Inflammatory macrophage treated with lipopolysaccharide for 1 hour (primary cell): ENCODE data around the gene MIF.
"Not testable (repeated sequence)": the region's sequence is repeated elsewhere in the genome, so short reads cannot be mapped to it uniquely, and the experiment has no call there.

ENCODE experiments used
- DNase-seq, 2 donors: peaks; one replicate each; pipeline ENCODE4 v3.0.0-alpha.2; 2020 to 2022

The MIF gene

GRCh38 chr22:23903328-23903971 lies 9.3 kb downstream of the MIF start:
- no peak for DNase-seq

GRCh38 chr22:23904573-23905254 lies 10.5 kb downstream of the MIF start:
- DNase-seq: no peak

- DNase-seq: no peak
Observed at GRCh38 chr22:23906641-23907040, 12.5 kb downstream of the MIF start.

- DNase-seq: not testable (repeated sequence)
Observed at GRCh38 chr22:23907423-23907822, 13.2 kb downstream of the MIF start.

GRCh38 chr22:23908587-23909205 lies 14.5 kb downstream of the MIF start:
- DNase-seq: no peak

GRCh38 chr22:23909296-23909898 lies 15.2 kb downstream of the MIF start:
- no peak for DNase-seq

GRCh38 chr22:23910496-23911190 lies 16.5 kb downstream of the MIF start:
- DNase-seq: no peak

GRCh38 chr22:23911318-23911980 lies 17.3 kb downstream of the MIF start:
- DNase-seq: no peak

- DNase-seq: no peak
Observed at GRCh38 chr22:23912293-23912903, 18.2 kb downstream of the MIF start.

- no peak for DNase-seq
Observed at GRCh38 chr22:23913306-23913660, 19.1 kb downstream of the MIF start.

GRCh38 chr22:23913661-23914353 lies 19.6 kb downstream of the MIF start:
- DNase-seq: peak; percentile 99 to 100

- DNase-seq: no peak
Observed at GRCh38 chr22:23915290-23915689, 21.1 kb downstream of the MIF start.

- not testable (repeated sequence) for DNase-seq
Observed at GRCh38 chr22:23920267-23920611, 26.1 kb downstream of the MIF start.

- not testable (repeated sequence) for DNase-seq
Observed at GRCh38 chr22:23921586-23922201, 27.5 kb downstream of the MIF start.

- peak in 1 of 2 donors; percentile 16 for DNase-seq
Observed at GRCh38 chr22:23922921-23923320, 28.7 kb downstream of the MIF start.

GRCh38 chr22:23925020-23925606 lies 30.9 kb downstream of the MIF start:
- no peak for DNase-seq

GRCh38 chr22:23926561-23926960 lies 32.4 kb downstream of the MIF start:
- no peak for DNase-seq

- no peak for DNase-seq
Observed at GRCh38 chr22:23938328-23939016, 44.3 kb downstream of the MIF start.

GRCh38 chr22:23939017-23939357 lies 44.8 kb downstream of the MIF start:
- no peak for DNase-seq

GRCh38 chr22:23940166-23940565 lies 46.0 kb downstream of the MIF start:
- not testable (repeated sequence) for DNase-seq
